NOMO-1 treated with dmso at 0.1 percent for 144 hours (cell line): ENCODE measurements around the gene PRODH2.
"Not testable (repeated sequence)": the region's sequence is repeated elsewhere in the genome, so short reads cannot be mapped to it uniquely, and the experiment has no call there.

Experiments
- DNase-seq: peaks from one replicate; lab custom pipeline; 2025; ENCODE audit not compliant: unreplicated experiment; lab: John Stamatoyannopoulos, UW

The PRODH2 gene

DNA sequence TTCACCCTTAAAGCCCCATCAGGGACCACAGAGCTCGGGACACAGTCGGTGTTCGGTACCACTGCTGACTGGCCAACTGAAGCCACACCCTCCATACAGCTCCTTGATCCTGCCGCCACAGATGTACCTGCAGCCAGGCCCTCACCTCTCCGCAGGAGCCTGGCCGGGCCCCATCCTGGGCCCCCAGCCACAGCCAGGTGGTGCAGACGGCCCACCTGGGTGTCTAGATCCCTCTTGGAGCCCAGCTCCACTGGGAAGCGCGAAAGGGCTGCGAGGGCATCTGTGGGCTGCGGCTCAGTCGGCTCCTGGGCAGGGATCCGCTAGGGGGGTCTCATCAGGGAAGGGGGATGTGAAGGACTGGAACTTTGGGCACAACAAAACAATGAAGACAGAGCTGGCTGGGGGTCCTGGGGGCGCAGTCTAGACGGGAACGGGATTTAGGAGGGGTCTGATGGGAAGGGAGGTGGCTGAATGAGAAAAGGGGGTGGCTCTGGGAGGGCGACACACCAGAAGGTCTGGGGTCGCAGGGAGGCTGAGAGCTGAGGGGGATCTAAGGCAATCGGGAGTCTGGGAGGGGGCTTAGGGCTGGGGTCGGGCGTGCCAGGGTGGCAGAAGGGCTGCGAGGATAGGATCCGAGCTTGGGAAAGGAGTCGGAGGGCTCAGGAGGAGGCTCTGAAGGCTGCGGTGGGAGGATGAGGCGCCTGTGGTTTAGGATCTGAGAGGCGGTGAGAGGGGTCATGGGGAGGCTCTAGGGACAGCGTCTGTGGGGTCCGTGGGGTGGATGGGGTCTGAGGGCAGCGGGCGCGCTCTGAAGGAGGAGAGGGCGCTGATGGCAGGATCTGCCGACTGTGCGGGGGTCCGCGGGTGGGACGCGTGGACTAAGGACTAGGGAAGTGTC, 15.8 kb downstream of the PRODH2 start:
- no peak for DNase-seq

DNA sequence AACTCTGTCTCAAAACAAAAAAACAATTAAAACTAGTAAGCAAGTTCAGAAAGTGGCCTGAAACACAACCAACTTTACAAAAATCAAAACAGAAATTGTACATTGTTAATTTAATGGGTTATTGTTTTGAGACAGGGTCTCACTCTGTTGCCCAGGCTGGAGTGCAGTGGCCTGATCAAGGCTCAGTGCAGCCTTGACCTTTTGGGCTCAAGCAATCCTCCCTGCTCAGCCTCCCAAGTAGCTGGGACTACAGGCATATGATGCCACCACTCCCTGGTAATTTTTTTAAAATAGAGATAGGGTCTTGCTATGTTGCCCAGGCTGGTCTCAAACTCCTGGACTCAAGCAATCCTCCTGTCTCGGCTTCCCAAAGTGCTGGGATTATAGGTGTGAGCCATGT, 17.1 kb downstream of the PRODH2 start:
- DNase-seq = not testable (repeated sequence)

DNA sequence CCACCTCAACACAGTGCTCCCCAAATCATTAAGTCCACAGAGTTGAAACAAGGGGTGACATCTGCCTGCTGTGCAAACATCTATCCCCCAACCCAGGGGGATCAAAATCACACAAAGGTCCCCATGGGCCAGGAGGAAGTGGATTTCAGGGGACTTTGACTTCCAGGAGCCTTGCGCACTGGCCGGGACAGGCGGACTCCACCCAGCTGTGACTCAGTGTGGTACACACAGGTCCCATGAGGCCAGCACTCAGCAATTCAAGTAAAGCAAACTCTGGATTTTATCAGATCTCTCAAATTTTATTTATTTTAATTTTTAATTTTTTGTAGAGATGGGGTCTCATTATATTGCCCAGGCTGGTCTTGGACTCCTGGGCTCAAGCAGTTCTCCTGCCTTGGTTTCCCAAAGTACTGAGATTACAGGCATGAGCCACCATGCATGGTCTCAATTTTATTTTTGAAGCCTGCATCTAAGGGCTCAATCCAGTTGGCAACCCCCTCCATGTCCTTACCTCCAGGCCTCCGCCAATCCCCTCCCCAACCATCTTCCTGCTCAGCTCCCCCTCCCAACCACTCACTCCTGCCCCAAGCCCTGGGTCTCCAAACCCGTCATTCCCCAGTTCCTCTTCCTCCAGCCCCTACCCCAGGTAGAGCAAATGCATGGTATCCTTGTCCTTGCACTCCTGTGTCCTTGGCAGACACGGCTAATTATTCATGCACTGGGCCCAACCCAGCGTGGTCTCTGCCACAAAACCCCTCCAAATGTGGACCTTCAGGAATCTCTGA, 19.1 kb downstream of the PRODH2 start:
- DNase-seq = no peak

DNA sequence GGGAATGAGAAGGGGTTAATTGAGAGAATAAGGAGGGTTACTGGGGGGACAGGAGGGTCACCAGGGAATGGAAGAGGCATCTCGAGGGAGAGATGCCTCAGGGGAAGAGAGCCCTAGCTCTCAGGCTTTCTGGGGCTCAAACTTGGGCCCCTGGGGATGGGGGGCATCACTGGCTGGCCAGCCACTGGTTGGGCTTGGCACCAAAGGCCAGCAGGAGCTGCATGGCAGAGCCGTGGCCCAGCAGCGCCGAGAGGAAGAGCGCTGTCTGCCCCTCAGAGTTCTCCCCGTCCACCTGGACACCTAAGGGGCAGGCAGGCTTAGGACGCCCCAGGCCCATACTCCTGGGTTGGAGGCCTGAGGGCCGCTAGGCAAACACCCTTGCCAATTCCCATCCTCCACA, 19.8 kb downstream of the PRODH2 start:
- no peak for DNase-seq

GRCh38 chr19:35792312-35792711, 20.3 kb downstream of the PRODH2 start:
- DNase-seq = no peak

DNA sequence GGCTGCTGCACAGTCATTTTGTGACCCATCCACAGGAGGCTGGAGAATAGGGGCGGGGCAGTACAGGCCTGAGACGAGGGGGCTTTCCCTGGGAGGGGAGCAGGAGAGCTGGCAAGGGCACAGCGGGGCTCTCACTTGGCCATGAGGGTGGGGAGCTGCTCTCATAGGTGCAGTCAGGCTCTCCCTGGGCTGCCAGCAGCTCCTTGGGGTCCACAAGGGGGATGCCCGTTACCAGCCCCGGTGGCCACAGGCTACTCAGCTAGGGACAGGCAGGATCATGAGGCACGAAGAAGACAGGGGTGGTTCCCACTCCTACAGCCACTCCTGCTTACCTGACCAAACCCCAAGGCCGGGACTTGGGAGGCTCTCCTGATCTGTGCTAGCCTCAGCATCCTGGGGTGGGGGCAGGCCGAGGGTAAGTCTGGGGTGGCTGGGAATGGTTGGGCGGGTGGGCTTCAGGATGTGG, 20.8 kb downstream of the PRODH2 start:
- DNase-seq = no peak

- no peak for DNase-seq
Measured at GRCh38 chr19:35790981-35791813, 21.4 kb downstream of the PRODH2 start.

- DNase-seq = no peak
Measured at GRCh38 chr19:35789978-35790944, 22.4 kb downstream of the PRODH2 start.

DNA sequence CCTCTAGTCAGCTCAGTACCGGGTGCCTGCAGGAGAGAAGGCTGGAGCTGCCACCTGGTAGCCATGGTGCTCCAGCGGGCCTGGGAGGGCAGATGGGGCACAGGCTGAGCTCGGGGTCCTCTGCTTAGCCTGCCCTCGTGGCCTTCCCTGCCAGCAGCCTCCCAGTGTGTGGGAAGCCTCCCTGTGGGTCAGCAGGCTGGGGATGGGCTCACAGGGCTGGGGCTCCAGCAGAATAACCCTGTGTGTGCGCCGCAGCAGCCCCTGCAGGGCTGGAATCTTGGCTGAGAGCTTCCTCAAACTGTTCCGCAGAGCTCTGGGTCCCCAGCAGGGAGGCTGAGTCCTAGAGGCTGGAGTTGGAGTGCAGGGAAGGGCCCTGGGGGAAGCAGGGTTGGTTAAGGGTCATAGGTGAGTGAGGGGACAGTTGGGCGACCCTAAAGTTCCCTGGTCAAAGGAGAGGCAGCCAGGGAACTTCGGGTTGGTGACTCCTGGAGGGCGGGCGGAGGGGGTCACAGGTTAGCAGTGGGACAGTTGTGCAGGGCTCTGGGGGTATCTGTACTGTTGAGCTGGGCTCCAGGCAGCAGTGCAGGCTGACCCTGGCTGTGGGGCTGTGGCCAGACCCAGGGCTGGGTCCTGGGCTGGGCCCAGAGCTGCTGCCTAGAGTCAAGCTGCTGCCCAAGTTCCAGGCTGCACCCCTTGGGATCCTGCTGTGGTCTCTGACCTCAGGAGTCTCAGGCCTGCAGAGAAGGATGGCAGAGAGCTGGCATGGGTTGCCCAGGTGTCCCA, 23.3 kb downstream of the PRODH2 start:
- no peak for DNase-seq

- no peak for DNase-seq
Measured at GRCh38 chr19:35788205-35788960, 24.3 kb downstream of the PRODH2 start.

- no peak for DNase-seq
Measured at GRCh38 chr19:35787227-35787799, 25.3 kb downstream of the PRODH2 start.

DNA sequence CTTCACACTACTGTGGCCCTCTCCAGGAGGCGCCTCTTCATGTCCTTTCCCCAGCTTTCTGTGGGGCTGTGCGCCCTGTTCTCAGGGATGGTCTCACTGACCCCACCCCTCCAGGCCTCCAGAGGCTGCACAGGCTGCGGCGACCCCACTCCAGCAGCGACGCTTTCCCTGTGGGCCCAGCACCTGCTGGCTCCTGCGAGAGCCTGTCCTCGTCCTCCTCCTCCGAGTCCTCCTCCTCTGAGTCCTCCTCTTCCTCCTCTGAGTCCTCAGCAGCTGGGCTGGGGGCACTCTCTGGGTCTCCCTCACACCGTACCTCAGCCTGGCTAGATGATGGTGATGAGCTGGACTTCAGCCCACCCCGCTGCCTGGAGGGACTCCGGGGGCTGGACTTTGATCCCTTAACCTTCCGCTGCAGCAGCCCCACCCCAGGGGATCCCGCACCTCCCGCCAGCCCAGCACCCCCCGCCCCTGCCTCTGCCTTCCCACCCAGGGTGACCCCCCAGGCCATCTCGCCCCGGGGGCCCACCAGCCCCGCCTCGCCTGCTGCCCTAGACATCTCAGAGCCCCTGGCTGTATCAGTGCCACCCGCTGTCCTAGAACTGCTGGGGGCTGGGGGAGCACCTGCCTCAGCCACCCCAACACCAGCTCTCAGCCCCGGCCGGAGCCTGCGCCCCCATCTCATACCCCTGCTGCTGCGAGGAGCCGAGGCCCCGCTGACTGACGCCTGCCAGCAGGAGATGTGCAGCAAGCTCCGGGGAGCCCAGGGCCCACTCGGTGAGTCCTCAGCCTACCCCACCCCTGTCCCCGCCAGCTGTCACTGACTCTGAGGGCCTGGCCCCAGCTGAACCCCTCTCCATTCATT, 26.1 kb downstream of the PRODH2 start:
- DNase-seq = no peak

DNA sequence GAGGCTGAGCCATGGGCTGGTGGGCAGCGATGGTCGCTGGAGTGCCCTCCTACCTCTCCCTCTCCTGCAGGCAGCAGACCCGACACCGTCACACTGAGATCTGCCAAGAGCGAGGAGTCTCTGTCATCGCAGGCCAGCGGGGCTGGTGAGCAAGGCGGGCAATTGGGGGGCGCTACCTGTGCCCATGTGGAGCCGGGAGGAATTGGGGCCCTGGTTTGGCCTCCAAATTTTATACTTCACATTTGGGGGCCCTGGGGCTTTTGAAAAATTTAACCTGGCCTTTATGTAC, 27.4 kb downstream of the PRODH2 start:
- DNase-seq = no peak

DNA sequence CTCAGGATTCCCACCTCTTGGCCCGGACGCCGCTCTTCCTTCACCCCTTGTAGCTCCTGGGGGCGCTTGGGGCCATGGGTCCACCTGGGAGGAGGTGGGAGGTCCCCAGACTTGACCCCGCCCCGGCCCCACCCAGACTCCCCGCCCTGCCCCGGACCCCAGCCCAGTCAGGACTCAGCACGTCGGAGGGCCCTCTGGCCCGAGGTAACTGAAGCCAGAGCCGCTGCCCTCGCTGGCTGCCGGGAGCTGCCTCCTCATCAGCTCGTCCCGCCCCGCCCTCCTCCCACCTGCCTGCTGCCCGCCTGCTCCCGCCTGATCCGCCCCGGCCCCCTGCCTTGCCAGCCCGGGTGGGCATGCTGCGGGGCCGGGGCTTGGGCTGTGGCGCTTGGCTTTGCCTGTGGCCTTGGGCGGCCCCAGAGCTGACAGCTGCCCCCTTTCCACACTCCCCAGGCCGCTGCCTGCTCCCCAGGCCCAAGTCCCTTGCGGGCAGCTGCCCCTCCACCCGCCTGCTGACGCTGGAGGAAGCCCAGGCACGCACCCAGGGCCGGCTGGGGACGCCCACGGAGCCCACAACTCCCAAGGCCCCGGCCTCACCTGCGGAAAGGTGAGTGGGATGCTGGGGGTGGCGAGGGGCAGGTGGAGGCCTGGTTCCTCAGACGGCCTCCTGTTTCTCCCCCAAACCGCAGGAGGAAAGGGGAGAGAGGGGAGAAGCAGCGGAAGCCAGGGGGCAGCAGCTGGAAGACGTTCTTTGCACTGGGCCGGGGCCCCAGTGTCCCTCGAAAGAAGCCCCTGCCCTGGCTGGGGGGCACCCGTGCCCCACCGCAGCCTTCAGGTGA, 27.9 kb downstream of the PRODH2 start:
- DNase-seq = no peak

- DNase-seq = no peak
Measured at GRCh38 chr19:35783469-35784434, 28.9 kb downstream of the PRODH2 start.
